K562 (cell line): ENCODE results near the gene TJP3.
"Not testable (repeated sequence)": the region's sequence is repeated elsewhere in the genome, so short reads cannot be mapped to it uniquely, and the experiment has no call there.

Experiments
- ADNP ChIP-seq: fragments of 200-800 bp; sonication (Bioruptor generic); IDR thresholded peaks from 2 replicates; pipeline ENCODE4 v1.6.1; 2016; ENCODE audit warnings: missing genetic modification characterization, missing compliant biosample characterization
- MTF1 ChIP-seq: fragments of 250-450 bp; sonication (Bioruptor Pico); IDR thresholded peaks from 2 replicates; pipeline ENCODE4 v1.9.0; 2021; ENCODE audit warnings: moderate library complexity, mild to moderate bottlenecking, inconsistent platforms, borderline replicate concordance
- SIN3A ChIP-seq, 2 experiments: fragments of 150-350 bp in 1 of 2; IDR thresholded peaks; 2 replicates each; pipeline ENCODE4 v1.6.1; 2011 to 2016; ENCODE audit warnings: borderline replicate concordance in 2 of 2, low read depth in 2 of 2, low read length in 2 of 2, mild to moderate bottlenecking in 2 of 2, moderate library complexity in 2 of 2; ENCODE audit not compliant: control insufficient read depth in 1 of 2

DNA sequence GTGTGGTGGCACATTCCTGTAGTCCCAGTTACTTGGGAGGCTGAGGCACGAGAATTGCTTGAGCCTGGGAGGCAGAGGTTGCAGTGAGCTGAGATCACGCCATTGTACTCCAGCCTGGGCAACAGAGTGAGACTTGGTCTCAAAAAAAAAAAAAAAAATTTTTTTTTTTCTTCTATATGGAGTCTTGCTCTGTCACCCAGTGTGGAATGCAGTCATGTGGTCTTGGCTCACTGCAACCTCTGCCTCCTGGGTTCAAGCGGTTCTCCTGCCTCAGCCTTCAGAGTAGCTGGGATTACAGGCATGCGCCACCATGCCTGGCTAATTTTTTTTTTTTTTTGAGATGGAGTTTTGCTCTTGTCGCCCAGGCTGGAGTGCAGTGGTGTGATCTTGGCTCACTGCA is 57.6 kb downstream of the TJP3 start:
- not testable (repeated sequence) for TF ChIP-seq MTF1 (CRISPR knock-in tag); ADNP; SIN3A (IDR thresholded peaks at IDR 0.05; ENCODE audit: borderline replicate concordance in 2 of 2, control insufficient read depth in 1 of 2, low read depth in 2 of 2, low read length in 2 of 2)
